HG03097 (cell line): ENCODE results near the gene FCRLB.
"Not testable (repeated sequence)": the region's sequence is repeated elsewhere in the genome, so short reads cannot be mapped to it uniquely, and the experiment has no call there.

Source experiments
- ATAC-seq: cut with Tn5 transposase; IDR thresholded peaks from one replicate; pipeline ENCODE4 v1.9.1; 2021; ENCODE audit not compliant: unreplicated experiment, low FRiP score

The FCRLB gene

GRCh38 chr1:161720956-161721737, at the start of gene FCRLB:
TSS of gene FCRLB (plus strand) at chr1:161721544. CDS start at chr1:161722673, 1,129 bp downstream.
- no peak for ATAC-seq

- ATAC-seq = not testable (repeated sequence)
Measured at GRCh38 chr1:161673437-161673836, 47.9 kb upstream of the FCRLB start.

- not testable (repeated sequence) for ATAC-seq
Measured at GRCh38 chr1:161674447-161674846, 46.9 kb upstream of the FCRLB start.

- not testable (repeated sequence) for ATAC-seq
Measured at GRCh38 chr1:161674908-161675307, 46.4 kb upstream of the FCRLB start.

GRCh38 chr1:161676441-161676840, 44.9 kb upstream of the FCRLB start:
- no peak for ATAC-seq

- no peak for ATAC-seq
Measured at GRCh38 chr1:161676958-161677689, 44.2 kb upstream of the FCRLB start.

- no peak for ATAC-seq
Measured at GRCh38 chr1:161678500-161678899, 42.8 kb upstream of the FCRLB start.

GRCh38 chr1:161681879-161682278, 39.5 kb upstream of the FCRLB start:
- ATAC-seq = no peak

- ATAC-seq = no peak
Measured at GRCh38 chr1:161688946-161689345, 32.4 kb upstream of the FCRLB start.

GRCh38 chr1:161691846-161692245, 29.5 kb upstream of the FCRLB start:
- no peak for ATAC-seq

- ATAC-seq = not testable (repeated sequence)
Measured at GRCh38 chr1:161693020-161693712, 28.2 kb upstream of the FCRLB start.

GRCh38 chr1:161698302-161698701, 23.0 kb upstream of the FCRLB start:
- not testable (repeated sequence) for ATAC-seq

GRCh38 chr1:161702250-161702649, 19.1 kb upstream of the FCRLB start:
- no peak for ATAC-seq

GRCh38 chr1:161705537-161705936, 15.8 kb upstream of the FCRLB start:
- ATAC-seq = no peak

- no peak for ATAC-seq
Measured at GRCh38 chr1:161706113-161706481, 15.2 kb upstream of the FCRLB start.

GRCh38 chr1:161706482-161707347, 14.6 kb upstream of the FCRLB start, which contains the start of gene FCRLA:
TSS of gene FCRLA (plus strand) at chr1:161707229. CDS start at chr1:161707265, 36 bp downstream.
- ATAC-seq = peak; percentile 52

- no peak for ATAC-seq
Measured at GRCh38 chr1:161707503-161707902, 13.8 kb upstream of the FCRLB start.

- no peak for ATAC-seq
Measured at GRCh38 chr1:161709373-161709772, 12.0 kb upstream of the FCRLB start.

- no peak for ATAC-seq
Measured at GRCh38 chr1:161710560-161710959, 10.8 kb upstream of the FCRLB start.
